ENCODE data around the gene CAPZB.
A peak's percentile ranks its signal among the peaks of the same experiment; 100 is the strongest.

The CAPZB gene

GRCh38 chr1:19336543-19336942 is 148.8 kb downstream of the CAPZB start:
- Histone ChIP-seq H3K4me1 (ENCODE audit: control insufficient read depth in 1 of 2, insufficient read depth in 1 of 2, low read depth in 1 of 2, low read length in 1 of 2) (no peaks in the 10 kb centered on the region), H3K9me3 (no peaks in the 10 kb centered on the region)

DNA sequence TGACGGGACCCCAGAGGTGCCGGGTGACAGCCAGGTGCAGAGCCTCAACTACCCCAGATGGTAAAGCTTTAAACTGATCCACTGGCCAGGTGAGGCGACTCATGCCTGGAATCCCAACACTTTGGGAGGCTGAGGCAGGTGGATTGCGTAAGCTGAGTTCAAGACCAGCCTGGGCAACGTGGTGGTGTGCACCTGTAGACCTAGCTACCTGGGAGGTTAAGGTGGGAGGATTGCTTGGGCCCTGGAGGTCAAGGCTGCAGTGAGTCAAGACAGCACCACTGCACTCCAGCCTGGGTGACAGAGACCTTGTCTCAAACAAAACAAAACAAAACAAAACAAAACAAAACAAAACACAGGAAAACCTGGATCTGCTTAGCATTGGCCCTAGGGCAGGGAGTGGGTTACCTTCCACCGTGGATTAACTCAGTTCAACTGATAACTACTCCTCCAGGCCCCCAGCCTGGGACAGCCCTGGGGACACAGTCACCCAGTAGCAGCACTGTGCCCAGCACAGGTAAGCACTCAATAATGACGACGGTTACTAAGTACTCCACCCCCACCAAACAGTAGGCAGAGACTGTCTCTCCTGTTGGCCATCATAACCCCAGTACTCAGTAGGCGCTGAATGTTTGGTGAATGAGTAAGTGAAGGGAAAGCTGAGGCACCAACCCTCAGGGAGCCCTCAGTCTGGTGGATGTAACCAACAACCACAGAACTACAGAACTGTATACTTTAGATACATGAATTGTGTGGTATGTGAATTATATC is 151.6 kb downstream of the CAPZB start:
- TF ChIP-seq CTCF (IDR thresholded peaks at IDR 0.05), result no peak
- H3K4me3 ChIP-seq (ENCODE audit: low read depth in 1 of 2, low read length in 1 of 2), result no peak overlapping the region
- no peaks in the 10 kb centered on the region for H3K9me3 ChIP-seq
- H3K4me1 ChIP-seq (ENCODE audit: control insufficient read depth in 1 of 2, insufficient read depth in 1 of 2, low read depth in 1 of 2, low read length in 1 of 2), result no peaks in the 10 kb centered on the region
- no peaks in the 10 kb centered on the region for H3K27me3 ChIP-seq
- no peak overlapping the region for H3K27ac ChIP-seq
- peaks cover 60% of the 10 kb centered on the region for H3K36me3 ChIP-seq

More at GRCh38 chr1:19336543-19336942, 148.8 kb downstream of the CAPZB start:
- Histone ChIP-seq H3K27ac (peak overlapping the region; percentile 4), H3K36me3 (peaks cover 59% of the 10 kb centered on the region), H3K4me3 (ENCODE audit: low read depth in 1 of 2, low read length in 1 of 2) (no peak overlapping the region), H3K27me3 (no peaks in the 10 kb centered on the region)
- TF ChIP-seq CTCF (IDR thresholded peaks at IDR 0.05), result no peak

GRCh38 chr1:19332832-19333231 is 152.5 kb downstream of the CAPZB start:
- TF ChIP-seq CTCF (IDR thresholded peaks at IDR 0.05), result no peak
- no peaks in the 10 kb centered on the region for H3K9me3 ChIP-seq
- H3K4me3 ChIP-seq (ENCODE audit: low read depth in 1 of 2, low read length in 1 of 2), result no peak overlapping the region
- no peaks in the 10 kb centered on the region for H3K27me3 ChIP-seq
- peaks cover 60% of the 10 kb centered on the region for H3K36me3 ChIP-seq
- H3K4me1 ChIP-seq (ENCODE audit: control insufficient read depth in 1 of 2, insufficient read depth in 1 of 2, low read depth in 1 of 2, low read length in 1 of 2), result no peaks in the 10 kb centered on the region
- no peak overlapping the region for H3K27ac ChIP-seq

DNA sequence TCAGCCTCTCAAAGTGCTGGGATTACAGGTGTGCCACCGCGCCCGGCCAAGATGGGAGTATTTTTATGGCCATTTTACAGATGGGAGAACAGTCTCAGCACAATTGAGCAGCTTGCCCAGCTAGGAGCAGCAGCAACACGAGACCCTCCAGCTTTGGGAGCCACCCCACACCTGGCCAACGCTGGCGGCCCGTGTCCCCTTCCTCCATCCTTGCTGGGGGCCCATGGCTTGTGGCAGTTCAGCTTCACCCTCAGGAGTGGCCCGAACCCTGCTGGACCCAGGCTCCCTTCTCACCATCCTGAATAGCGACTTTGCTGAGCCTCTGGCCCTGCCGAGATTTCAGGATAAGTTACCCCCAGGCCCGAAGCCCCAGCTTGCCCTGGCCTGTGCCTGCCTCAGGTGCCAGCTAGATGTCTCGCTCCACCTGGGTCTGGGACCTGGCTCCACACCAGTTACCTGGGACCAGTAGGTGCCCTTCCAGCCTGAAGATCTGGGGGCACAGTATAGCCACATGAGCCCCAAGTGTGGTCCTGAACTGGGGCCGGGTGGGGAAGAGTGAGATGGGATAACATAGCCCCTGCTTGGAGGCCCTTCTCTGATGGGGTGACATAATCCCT is 154.0 kb downstream of the CAPZB start:
- H3K27ac ChIP-seq, result no peak overlapping the region
- H3K4me3 ChIP-seq (ENCODE audit: low read depth in 1 of 2, low read length in 1 of 2), result no peak overlapping the region
- no peaks in the 10 kb centered on the region for H3K4me1 ChIP-seq (ENCODE audit: control insufficient read depth in 1 of 2, insufficient read depth in 1 of 2, low read depth in 1 of 2, low read length in 1 of 2)
- H3K36me3 ChIP-seq, result peaks cover 66% of the 10 kb centered on the region
- no peaks in the 10 kb centered on the region for H3K27me3 ChIP-seq
- no peaks in the 10 kb centered on the region for H3K9me3 ChIP-seq
- no peak for TF ChIP-seq CTCF (IDR thresholded peaks at IDR 0.05)

DNA sequence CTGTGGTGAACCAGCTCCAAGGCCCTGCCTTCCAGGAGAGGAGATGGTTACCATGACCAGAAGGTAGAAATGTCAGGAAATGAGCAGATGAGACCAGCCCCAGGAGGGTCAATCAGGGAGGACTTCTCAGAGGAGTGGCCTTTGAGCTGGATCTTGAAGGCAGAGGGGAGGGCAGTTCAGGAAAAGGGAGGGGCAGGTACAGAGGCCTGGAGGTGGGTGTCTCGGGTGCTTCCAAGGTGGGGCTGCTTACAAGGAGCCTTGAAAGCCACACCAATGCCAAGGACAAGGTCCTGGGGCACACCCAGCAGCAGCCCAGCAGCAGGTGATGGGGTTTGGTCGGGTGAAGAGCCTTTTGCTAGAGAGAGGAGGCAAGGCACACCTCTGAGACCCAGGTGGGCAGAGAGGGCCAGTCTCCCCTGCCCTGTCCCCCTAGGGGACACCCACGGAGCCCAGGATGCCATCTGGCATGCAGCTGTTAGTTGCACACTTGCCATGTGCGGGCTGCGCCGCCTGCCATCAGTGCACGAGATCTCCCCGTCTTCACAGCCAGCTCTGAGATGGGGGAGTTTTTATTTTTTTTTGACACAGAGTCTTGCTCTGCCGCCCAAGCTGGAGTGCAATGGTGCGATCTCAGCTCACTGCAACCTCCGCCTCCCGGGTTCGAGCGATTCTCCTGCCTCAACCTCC is 154.7 kb downstream of the CAPZB start:
- Histone ChIP-seq H3K36me3 (peaks cover 74% of the 10 kb centered on the region), H3K9me3 (no peaks in the 10 kb centered on the region), H3K27me3 (no peaks in the 10 kb centered on the region), H3K27ac (no peak overlapping the region), H3K4me3 (ENCODE audit: low read depth in 1 of 2, low read length in 1 of 2) (no peak overlapping the region), H3K4me1 (ENCODE audit: control insufficient read depth in 1 of 2, insufficient read depth in 1 of 2, low read depth in 1 of 2, low read length in 1 of 2) (no peaks in the 10 kb centered on the region)
- no peak for TF ChIP-seq CTCF (IDR thresholded peaks at IDR 0.05)

Measured in neutrophil (primary cell).